HG02852 (cell line): ENCODE results near the gene DAZ1.
"Not testable (repeated sequence)": the region's sequence is repeated elsewhere in the genome, so short reads cannot be mapped to it uniquely, and the experiment has no call there.

Experiments used
- ATAC-seq: cut with Tn5 transposase; IDR thresholded peaks from one replicate; pipeline ENCODE4 v1.9.1; 2021; ENCODE audit warnings: mild to moderate bottlenecking, moderate library complexity; ENCODE audit not compliant: unreplicated experiment

The DAZ1 gene, protein sequence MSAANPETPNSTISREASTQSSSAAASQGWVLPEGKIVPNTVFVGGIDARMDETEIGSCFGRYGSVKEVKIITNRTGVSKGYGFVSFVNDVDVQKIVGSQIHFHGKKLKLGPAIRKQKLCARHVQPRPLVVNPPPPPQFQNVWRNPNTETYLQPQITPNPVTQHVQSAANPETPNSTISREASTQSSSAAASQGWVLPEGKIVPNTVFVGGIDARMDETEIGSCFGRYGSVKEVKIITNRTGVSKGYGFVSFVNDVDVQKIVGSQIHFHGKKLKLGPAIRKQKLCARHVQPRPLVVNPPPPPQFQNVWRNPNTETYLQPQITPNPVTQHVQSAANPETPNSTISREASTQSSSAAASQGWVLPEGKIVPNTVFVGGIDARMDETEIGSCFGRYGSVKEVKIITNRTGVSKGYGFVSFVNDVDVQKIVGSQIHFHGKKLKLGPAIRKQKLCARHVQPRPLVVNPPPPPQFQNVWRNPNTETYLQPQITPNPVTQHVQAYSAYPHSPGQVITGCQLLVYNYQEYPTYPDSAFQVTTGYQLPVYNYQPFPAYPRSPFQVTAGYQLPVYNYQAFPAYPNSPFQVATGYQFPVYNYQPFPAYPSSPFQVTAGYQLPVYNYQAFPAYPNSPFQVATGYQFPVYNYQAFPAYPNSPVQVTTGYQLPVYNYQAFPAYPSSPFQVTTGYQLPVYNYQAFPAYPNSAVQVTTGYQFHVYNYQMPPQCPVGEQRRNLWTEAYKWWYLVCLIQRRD

DNA sequence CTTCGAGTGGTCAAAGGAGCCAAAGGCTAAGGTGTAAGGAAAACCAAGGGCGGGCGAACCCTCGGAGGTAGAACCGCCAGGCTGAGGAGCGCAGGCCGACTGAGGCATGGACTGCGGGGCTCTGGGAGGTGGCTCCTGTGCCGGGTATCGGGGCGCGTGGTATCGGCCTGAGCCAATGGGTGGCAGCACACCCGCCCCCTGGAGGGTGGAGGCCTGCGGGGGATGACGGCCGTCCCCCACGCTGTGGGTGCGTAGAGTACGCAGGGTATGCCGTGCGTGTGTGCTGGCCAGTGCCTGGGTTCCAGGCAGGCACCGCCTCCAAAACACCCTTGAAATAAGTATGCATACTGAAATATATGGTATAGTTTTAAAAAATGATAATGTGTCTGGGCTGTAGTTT, at the start of gene DAZ1:
DAZ1 (minus strand) TSS at position 101 of the 400 bp plus-strand sequence. CDS start 208 bp downstream, outside the sequence.
- ATAC-seq = not testable (repeated sequence)

DNA sequence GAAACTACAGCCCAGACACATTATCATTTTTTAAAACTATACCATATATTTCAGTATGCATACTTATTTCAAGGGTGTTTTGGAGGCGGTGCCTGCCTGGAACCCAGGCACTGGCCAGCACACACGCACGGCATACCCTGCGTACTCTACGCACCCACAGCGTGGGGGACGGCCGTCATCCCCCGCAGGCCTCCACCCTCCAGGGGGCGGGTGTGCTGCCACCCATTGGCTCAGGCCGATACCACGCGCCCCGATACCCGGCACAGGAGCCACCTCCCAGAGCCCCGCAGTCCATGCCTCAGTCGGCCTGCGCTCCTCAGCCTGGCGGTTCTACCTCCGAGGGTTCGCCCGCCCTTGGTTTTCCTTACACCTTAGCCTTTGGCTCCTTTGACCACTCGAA, 20.4 kb upstream of the DAZ1 start, which contains the start of gene DAZ2:
DAZ2 (plus strand) TSS at position 301 of the 400 bp plus-strand sequence. CDS start 208 bp downstream, outside the sequence.
- not testable (repeated sequence) for ATAC-seq

DNA sequence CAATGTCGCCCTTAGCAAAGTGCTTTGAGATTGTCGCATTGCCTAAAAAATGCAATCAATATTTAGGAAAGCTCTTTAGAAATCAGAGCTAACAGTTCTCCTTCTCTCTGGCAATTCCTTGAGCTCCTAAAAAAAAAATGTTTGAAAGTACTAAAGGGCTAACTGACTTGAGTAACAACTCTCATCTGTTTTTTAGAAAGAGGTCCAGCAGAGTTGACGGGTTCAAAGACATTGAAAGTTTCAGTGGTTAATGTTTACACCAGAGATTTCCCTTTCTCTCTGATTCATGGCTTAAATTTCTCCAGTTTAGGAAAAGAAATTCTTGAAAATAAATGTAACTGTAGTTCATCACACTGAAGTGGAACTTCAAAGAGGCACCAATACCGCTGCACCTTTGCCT, 11.9 kb upstream of the DAZ1 start:
- not testable (repeated sequence) for ATAC-seq

DNA sequence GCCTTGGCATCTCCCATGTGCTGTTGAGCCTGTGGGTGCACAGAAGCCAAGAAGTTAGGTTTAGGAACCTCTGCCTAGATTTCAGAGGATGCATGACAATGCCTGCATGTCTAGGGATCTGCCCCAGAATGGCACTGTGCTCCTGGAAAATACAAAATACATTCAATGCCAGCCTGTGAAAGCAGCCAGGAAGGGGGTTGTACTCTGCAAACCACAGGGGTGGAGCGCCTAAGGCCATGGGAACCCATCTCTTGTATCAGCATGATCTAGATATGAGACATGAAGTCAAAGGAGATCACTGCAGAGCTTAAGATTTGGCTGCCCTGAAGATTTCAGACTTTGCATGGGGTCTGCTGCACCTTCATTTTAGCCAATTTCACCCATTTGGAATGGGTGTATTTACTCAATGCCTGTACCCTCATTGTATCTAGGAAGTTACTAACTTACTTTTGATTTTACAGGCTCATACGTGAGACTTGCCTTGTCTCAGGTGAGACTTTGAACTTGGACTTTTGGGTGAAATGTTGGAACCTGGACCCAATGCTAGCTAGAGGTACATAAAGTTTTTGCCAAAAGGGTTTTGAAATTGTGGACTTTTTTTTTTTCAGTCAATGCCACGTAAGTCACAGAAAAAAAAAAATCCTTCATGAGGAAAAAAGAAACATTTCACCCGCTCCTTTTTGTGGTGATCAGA, 11.1 kb upstream of the DAZ1 start:
- ATAC-seq = not testable (repeated sequence)

DNA sequence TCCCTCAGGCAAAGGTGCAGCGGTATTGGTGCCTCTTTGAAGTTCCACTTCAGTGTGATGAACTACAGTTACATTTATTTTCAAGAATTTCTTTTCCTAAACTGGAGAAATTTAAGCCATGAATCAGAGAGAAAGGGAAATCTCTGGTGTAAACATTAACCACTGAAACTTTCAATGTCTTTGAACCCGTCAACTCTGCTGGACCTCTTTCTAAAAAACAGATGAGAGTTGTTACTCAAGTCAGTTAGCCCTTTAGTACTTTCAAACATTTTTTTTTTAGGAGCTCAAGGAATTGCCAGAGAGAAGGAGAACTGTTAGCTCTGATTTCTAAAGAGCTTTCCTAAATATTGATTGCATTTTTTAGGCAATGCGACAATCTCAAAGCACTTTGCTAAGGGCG, 8.6 kb upstream of the DAZ1 start:
- not testable (repeated sequence) for ATAC-seq
